Measurements from ENCODE around the gene BNIP3. TPM values are rescaled to one million over a fixed set of nuclear protein-coding genes. Genes with fewer than 3 reads are reported as not detected.
A peak's percentile ranks its signal among the peaks of the same experiment; 100 is the strongest.

The BNIP3 gene
- total RNA-seq, 1 experiment from 2014 or later, result 113 TPM

- TF ChIP-seq ATF1 (CRISPR knock-in tag; IDR thresholded peaks at IDR 0.05) (no peak), SP1 (CRISPR knock-in tag; conservative IDR thresholded peaks at IDR 0.05) (no peak), MYBL2 (CRISPR knock-in tag; IDR thresholded peaks at IDR 0.05) (no peak), ZNF263 (CRISPR knock-in tag; IDR thresholded peaks at IDR 0.05; ENCODE audit: low read depth) (no peak), FOXP4 (CRISPR knock-in tag; IDR thresholded peaks at IDR 0.05) (no peak), MLX (CRISPR knock-in tag; IDR thresholded peaks at IDR 0.05) (no peak), EMX1 (CRISPR knock-in tag; IDR thresholded peaks at IDR 0.05) (no peak), MXD4 (CRISPR knock-in tag; IDR thresholded peaks at IDR 0.05; ENCODE audit: borderline replicate concordance) (no peak), E2F5 (CRISPR knock-in tag; IDR thresholded peaks at IDR 0.05) (no peak), GABPB1 (CRISPR knock-in tag; IDR thresholded peaks at IDR 0.05) (no peak)
Observed at GRCh38 chr10:131978851-131979250, 2.9 kb downstream of the BNIP3 start (continued).

GRCh38 chr10:131978366-131978765, 3.4 kb downstream of the BNIP3 start:
- Mint-ChIP-seq H3K36me3 (peaks cover 41% of the 10 kb centered on the region), H3K4me1 (peaks cover 57% of the 10 kb centered on the region), H3K9me3 (peaks cover 1% of the 10 kb centered on the region; the same call in 1 of the 2 replicates), H3K27me3 (ENCODE audit: low read depth) (peaks cover 10% of the 10 kb centered on the region), H3K4me3 (peak overlapping the region; percentile 78), H3K27ac (no peak overlapping the region)
- DNase-seq (ENCODE audit: low spot score) (no peak), ATAC-seq (no peak)
- ChIA-PET CTCF (interaction anchor here (1.6 kb wide), 1 partner anchor 45 kb away, joined by 11 read pairs; no protein-coding TSS in a partner anchor), POLR2A (no interaction called here)
- TF ChIP-seq NR1H2 (CRISPR knock-in tag; IDR thresholded peaks at IDR 0.05), result no peak
- TF ChIP-seq CBFB (CRISPR knock-in tag; IDR thresholded peaks at IDR 0.05; ENCODE audit: low read depth), result no peak

- H3K36me3 Mint-ChIP-seq, result peaks cover 43% of the 10 kb centered on the region
- DNase-seq (ENCODE audit: low spot score) (no peak), ATAC-seq (no peak)
- H3K27ac Mint-ChIP-seq, result no peak overlapping the region
- H3K9me3 Mint-ChIP-seq, result no peaks in the 10 kb centered on the region
- TF ChIP-seq ATF3 (CRISPR knock-in tag; conservative IDR thresholded peaks at IDR 0.05), result no peak
- TF ChIP-seq TEAD4 (CRISPR knock-in tag; IDR thresholded peaks at IDR 0.05), result no peak
- TF ChIP-seq HMGXB4 (CRISPR knock-in tag; IDR thresholded peaks at IDR 0.05), result no peak
- no peak for TF ChIP-seq NR2C2 (CRISPR knock-in tag; IDR thresholded peaks at IDR 0.05)
- no peak for TF ChIP-seq SOX15 (CRISPR knock-in tag; IDR thresholded peaks at IDR 0.05)
- no peak for TF ChIP-seq ERG (CRISPR knock-in tag; IDR thresholded peaks at IDR 0.05)
- TF ChIP-seq ARID4B (CRISPR knock-in tag; IDR thresholded peaks at IDR 0.05; ENCODE audit: borderline replicate concordance), result no peak
- TF ChIP-seq GABPB1 (CRISPR knock-in tag; IDR thresholded peaks at IDR 0.05), result no peak
- H3K27me3 Mint-ChIP-seq (ENCODE audit: low read depth), result peaks cover 3% of the 10 kb centered on the region; the same call in 1 of the 2 replicates
- peak overlapping the region; percentile 78 for H3K4me3 Mint-ChIP-seq
- CTCF ChIA-PET, result interaction anchor here (1.6 kb wide), 1 partner anchor 45 kb away, joined by 11 read pairs; no protein-coding TSS in a partner anchor
- POLR2A ChIA-PET, result no interaction called here
- H3K4me1 Mint-ChIP-seq, result peaks cover 62% of the 10 kb centered on the region
Observed at GRCh38 chr10:131977323-131978096, 4.2 kb downstream of the BNIP3 start.

Measured in WTC11 (cell line).